ENCODE data around the gene LRP1B. TPM values are rescaled to one million over a fixed set of nuclear protein-coding genes. Genes with fewer than 3 reads are reported as not detected.

The LRP1B gene
- polyA plus RNA-seq, 2 of the 4 experiments (the other 2 are of a cell fraction) = 0.03 TPM; not detected in 1

GRCh38 chr2:141151611-141152286 lies 979.1 kb downstream of the LRP1B start:
- WGBS (ENCODE audit: missing lambda C conversion rate) = 5% methylated on average over 3 of the region's 3 CpGs
- CTCF ChIA-PET = no interaction called here
- TF ChIP-seq HOXB13 (CRISPR knock-in tag; IDR thresholded peaks at IDR 0.05; ENCODE audit: low read depth) (no peak), PHF8 (IDR thresholded peaks at IDR 0.05; ENCODE audit: borderline replicate concordance, low read depth) (no peak), RARB (CRISPR knock-in tag; IDR thresholded peaks at IDR 0.05) (no peak), RFX5 (IDR thresholded peaks at IDR 0.05) (no peak), ATOH8 (CRISPR knock-in tag; IDR thresholded peaks at IDR 0.05; ENCODE audit: low read depth) (no peak), FOSB (CRISPR knock-in tag; IDR thresholded peaks at IDR 0.05) (no peak), MAZ (IDR thresholded peaks at IDR 0.05; ENCODE audit: borderline replicate concordance, low read depth, low read length) (no peak), SREBF2 (IDR thresholded peaks at IDR 0.05) (no peak), PBX3 (IDR thresholded peaks at IDR 0.05) (no peak), TP53 (CRISPR knock-in tag; IDR thresholded peaks at IDR 0.05) (no peak), EHMT2 (IDR thresholded peaks at IDR 0.05; ENCODE audit: low read depth) (no peak), REST (IDR thresholded peaks at IDR 0.05) (no peak), E2F6 (IDR thresholded peaks at IDR 0.05; ENCODE audit: borderline replicate concordance, low read depth) (no peak), ELK1 (IDR thresholded peaks at IDR 0.05; ENCODE audit: low read depth, low read length) (no peak), CBX2 (IDR thresholded peaks at IDR 0.05; ENCODE audit: borderline replicate concordance, low read depth) (no peak)
- FAIRE-seq (no peak), DNase-seq (ENCODE audit: low read depth in 1 of 2, low spot score in 1 of 2) (no peak), ATAC-seq (no peak)
- H3K9me3 ChIP-seq = no peaks in the 10 kb centered on the region
- no peaks in the 10 kb centered on the region for H3K4me1 ChIP-seq
- no peak overlapping the region for H3K27ac ChIP-seq
- H3K4me3 ChIP-seq = no peak overlapping the region
- no peak overlapping the region for H3K4me2 ChIP-seq
- POLR2A ChIA-PET = no interaction called here

GRCh38 chr2:141142025-141142424 lies 988.8 kb downstream of the LRP1B start:
- no peak for FAIRE-seq
- ChIA-PET CTCF (no interaction called here), POLR2A (no interaction called here)
- no peak for TF ChIP-seq TFCP2L1 (CRISPR knock-in tag; IDR thresholded peaks at IDR 0.05)
- TF ChIP-seq CEBPB (IDR thresholded peaks at IDR 0.05) = no peak
- no peak for TF ChIP-seq SMC3 (IDR thresholded peaks at IDR 0.05)
- no peak for TF ChIP-seq POLR2A (IDR thresholded peaks at IDR 0.05; ENCODE audit: low read length)
- no peak for TF ChIP-seq ZFP36 (IDR thresholded peaks at IDR 0.05; ENCODE audit: borderline replicate concordance, partially characterized antibody)
- TF ChIP-seq HEYL (CRISPR knock-in tag; IDR thresholded peaks at IDR 0.05) = no peak
- no peak for TF ChIP-seq CHD2 (IDR thresholded peaks at IDR 0.05; ENCODE audit: low read length, partially characterized antibody)
- TF ChIP-seq RAD21 (conservative IDR thresholded peaks at IDR 0.05 in 1 of 2, IDR thresholded peaks at IDR 0.05 in 1 of 2) = no peak
- TF ChIP-seq NR3C1 (IDR thresholded peaks at IDR 0.05) = no peak
- no peak for TF ChIP-seq NFE2L2 (conservative IDR thresholded peaks at IDR 0.05; ENCODE audit: low read length)
- TF ChIP-seq MAX (IDR thresholded peaks at IDR 0.05) = no peak
- TF ChIP-seq HOXB5 (CRISPR knock-in tag; IDR thresholded peaks at IDR 0.05) = no peak
- TF ChIP-seq HOXA7 (CRISPR knock-in tag; IDR thresholded peaks at IDR 0.05) = no peak
- no peak for TF ChIP-seq RFX5 (IDR thresholded peaks at IDR 0.05)
- TF ChIP-seq RARB (CRISPR knock-in tag; IDR thresholded peaks at IDR 0.05) = no peak
- no peak for TF ChIP-seq MYC (IDR thresholded peaks at IDR 0.05; ENCODE audit: borderline replicate concordance, low read length)
- no peak for TF ChIP-seq ZC3H11A (IDR thresholded peaks at IDR 0.05)
- TF ChIP-seq HOXB13 (CRISPR knock-in tag; IDR thresholded peaks at IDR 0.05; ENCODE audit: low read depth) = no peak
- TF ChIP-seq PHF8 (IDR thresholded peaks at IDR 0.05; ENCODE audit: borderline replicate concordance, low read depth) = no peak
- no peak for TF ChIP-seq ESRRA (IDR thresholded peaks at IDR 0.05; ENCODE audit: borderline replicate concordance, low read length)
- Histone ChIP-seq H3K4me1 (no peaks in the 10 kb centered on the region), H3K4me2 (no peak overlapping the region), H3K9me3 (no peaks in the 10 kb centered on the region), H3K4me3 (no peak overlapping the region), H3K27ac (no peak overlapping the region)
- DNase-seq (ENCODE audit: low read depth in 1 of 2, low spot score in 1 of 2) = no peak
- 57% methylated on average over 3 of the region's 3 CpGs for WGBS (ENCODE audit: missing lambda C conversion rate)
- ATAC-seq = no peak

Measured in A549 (cell line).